Stimulated activated CD4-positive, alpha-beta T cell treated with anti-CD3 and anti-CD28 coated beads, Interleukin-2, amount 100 ng/mL, for 24 hours (primary cell): ENCODE data around the gene GNAZ.

Experiments used
- DNase-seq, 2 donors: peaks; one replicate each; pipeline ENCODE4 v3.0.0-alpha.2; 2020

Gene GNAZ

GRCh38 chr22:23094695-23095681 lies 24.7 kb downstream of the GNAZ start:
- no peak for DNase-seq

DNA sequence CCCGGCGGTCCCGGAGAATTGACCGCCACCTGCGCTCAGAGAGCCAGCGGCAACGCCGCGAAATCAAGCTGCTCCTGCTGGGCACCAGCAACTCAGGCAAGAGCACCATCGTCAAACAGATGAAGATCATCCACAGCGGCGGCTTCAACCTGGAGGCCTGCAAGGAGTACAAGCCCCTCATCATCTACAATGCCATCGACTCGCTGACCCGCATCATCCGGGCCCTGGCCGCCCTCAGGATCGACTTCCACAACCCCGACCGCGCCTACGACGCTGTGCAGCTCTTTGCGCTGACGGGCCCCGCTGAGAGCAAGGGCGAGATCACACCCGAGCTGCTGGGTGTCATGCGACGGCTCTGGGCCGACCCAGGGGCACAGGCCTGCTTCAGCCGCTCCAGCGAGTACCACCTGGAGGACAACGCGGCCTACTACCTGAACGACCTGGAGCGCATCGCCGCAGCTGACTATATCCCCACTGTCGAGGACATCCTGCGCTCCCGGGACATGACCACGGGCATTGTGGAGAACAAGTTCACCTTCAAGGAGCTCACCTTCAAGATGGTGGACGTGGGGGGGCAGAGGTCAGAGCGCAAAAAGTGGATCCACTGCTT lies 25.5 kb downstream of the GNAZ start:
- no peak for DNase-seq

DNA sequence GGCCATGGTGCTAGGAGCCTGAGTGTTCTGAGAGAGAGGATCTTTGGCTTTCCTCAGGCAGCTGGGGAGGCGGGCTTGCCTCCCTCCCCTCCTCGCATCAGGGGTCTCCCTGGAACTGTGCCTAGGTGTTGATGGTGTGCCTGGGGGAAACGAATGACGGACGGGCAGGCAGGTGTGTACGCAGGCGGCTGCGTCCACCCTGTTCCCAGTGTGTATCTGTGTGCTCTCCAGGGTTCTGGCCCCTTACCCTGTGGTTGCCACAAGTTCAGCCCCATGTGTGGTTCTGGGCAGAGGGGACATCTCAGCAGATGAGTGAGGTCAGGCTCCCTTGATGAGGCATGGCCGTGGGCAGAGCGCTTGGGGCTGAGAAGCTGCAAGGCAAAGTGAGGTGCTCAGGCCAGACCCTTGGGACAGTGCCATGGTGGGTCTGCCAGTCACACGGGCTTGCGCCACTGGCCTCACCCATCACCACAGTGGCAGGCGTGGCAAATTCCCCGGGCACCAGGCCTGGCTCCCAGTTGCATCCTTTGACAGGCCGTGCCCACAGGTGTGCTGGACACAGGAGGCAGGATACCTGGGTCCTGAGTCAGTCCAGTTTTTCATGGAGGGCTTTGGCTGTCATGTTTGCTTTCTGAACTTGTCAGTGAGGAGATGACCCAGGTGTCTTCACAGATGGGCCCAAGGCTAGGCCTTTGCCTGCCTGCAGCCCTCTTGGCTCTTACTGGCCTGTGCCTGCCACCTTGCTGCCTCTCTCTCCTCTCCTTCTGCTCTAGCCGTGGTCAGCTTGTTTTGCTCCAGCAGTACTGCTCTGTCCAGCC lies 27.3 kb downstream of the GNAZ start:
- no peak for DNase-seq

DNA sequence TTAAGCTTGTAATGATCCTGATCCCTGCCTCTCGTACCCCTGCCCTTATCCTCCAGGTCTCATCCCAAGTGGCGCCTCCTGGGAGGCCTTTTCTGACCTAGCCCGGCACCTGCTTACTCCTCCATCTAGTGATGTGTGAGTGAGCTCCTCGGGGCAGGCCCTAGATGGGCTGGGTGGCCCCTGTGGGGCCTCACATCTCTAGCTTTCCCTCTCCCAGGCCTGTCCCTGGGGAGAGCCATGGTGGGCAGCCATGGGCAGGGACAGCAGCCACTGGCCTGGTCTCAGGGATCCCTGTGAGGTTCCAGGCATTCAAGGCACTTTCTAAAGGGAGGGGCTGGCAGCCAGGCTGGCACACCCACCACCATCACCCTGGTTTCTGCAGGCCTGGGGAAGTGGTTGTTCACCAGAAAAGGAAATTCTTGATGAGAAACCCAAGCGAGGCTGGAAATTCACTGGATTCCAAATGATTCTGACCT lies 27.9 kb downstream of the GNAZ start:
- DNase-seq, result no peak

DNA sequence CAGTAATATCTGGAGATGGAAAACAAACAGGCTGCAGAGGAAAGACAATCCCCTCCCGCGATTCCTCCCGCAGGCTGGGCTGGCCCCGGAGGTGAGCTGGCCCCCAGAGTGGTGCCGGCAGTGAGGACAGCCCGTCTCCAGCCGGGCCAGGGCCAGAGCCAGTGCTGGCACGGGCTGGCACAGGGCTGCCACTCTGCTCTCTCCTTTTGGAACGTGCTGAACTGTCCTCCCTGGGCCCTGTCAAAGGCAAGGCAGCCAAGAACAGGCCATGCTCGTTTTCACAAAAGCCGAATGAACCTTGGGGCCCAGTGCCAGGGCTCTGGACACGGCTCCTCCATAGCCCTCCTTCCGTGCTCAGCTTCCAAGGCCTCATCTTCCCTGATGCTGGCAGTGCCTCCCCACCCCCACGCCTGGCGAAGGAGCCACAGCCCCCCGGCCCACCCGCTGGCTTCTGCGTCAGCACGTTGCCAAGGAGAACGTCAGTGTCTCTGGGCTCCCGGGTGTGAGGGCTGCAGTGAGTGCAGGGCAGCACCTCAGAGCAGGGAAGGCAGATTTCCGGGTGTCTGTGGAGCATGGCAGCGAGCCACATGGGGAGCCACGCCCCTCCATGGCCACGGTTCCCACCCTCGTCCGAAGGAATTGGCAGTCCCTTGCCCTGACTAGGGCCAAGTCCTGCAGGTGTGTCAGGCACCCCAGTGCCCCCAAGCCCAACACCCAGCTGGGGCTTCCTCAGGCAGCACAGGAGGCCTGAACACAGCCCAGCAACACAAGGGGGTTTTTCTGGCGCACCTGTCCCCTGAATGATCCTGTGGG lies 28.6 kb downstream of the GNAZ start:
- DNase-seq, result no peak

DNA sequence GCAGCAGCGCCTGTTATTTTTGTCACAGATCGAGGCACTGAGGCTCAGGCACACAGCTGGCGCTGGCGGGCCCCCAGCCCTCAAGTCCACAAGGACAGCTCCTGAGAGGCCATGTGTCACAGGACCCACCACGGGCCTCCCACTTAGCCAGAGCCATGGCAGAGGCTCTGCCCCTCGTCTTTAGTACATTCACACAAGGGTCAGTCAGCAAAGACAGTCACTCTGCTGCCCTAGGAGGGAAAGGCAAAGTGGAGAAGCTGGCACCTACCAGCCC lies 29.1 kb downstream of the GNAZ start:
- no peak for DNase-seq

GRCh38 chr22:23100124-23100801 lies 29.9 kb downstream of the GNAZ start:
- no peak for DNase-seq

DNA sequence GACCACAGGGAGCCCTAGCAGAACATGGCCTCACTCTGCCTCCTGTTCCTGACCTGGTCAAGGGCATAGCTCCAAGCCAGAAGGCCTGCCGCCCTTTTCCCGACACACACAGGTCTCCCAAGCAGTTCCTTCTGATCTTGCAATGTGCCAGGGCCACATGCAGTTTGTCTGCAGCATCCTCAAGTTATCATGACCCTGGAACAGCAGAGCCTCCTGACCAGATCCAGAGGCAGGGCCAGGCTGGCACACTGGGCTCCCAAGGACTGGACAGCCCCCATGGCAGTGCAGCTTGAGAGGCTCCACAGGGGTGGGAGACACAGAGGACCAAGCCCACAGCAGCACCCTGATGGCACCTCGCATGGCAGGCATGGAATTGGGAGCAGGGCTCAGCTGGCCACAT lies 31.2 kb downstream of the GNAZ start:
- DNase-seq, result no peak

- DNase-seq, result no peak
Observed at GRCh38 chr22:23102002-23102655, 31.8 kb downstream of the GNAZ start.

GRCh38 chr22:23102776-23103175 lies 32.5 kb downstream of the GNAZ start:
- no peak for DNase-seq

DNA sequence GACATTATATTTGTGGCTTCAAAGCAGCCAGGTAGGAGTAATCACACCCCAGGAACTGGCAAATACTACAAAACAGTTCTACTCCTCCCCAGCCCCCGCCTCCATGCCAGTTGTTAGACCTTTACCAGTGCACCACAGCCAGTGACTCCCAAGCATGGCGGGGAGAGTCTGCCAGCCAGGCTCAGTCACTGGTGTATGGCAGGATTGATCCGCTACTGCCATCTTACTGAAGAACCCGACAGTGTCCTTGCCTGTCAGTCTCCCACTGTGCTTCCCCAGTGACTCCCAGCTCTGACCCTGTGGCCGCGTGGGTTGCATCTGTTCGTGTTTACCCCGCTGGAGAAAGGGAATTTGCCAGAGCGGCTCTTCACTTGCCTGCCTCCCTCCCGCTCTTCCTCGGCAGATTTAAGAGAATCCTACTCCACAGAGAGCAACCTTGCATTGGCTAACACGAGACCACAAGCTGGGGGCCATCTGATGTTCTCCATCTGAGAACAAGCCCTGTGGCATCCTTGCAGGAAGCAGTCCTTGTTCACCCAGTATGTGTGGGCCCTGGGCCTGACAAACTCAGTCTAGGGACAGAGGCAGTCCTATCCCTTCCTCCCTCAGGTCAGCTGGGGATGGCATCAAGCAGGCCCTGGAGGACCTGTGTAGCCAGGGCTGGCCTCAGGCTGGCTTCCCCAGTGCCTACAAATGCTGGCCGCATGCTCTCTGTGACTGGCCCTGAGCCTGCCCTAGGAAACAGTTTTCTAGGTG lies 33.1 kb downstream of the GNAZ start:
- DNase-seq, result no peak

GRCh38 chr22:23104187-23104971 lies 34.1 kb downstream of the GNAZ start:
- DNase-seq, result no peak

GRCh38 chr22:23105304-23105703 lies 35.0 kb downstream of the GNAZ start:
- no peak for DNase-seq

- DNase-seq, result no peak
Observed at GRCh38 chr22:23105919-23106318, 35.6 kb downstream of the GNAZ start.

DNA sequence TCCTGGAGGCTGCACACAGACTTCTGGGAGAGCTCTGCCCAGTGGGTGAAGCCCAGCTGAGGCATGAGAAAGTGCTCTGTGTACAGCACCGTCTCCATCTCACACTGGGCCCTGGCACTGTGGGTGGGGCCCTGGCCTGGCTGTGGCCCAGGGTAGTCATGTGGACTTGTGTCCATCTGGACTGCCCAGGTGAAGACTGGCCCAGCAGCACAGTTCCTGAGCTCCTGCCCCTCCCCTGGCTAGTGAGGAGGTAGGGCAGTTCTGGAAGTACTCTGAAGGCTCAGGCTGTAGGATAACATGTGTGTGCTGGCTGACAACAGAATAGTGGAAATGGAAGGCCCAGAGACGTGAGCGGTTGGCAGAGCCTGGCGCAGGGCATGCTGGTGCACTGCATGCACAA lies 36.0 kb downstream of the GNAZ start:
- DNase-seq, result no peak

- DNase-seq, result no peak
Observed at GRCh38 chr22:23106906-23107367, 36.6 kb downstream of the GNAZ start.

DNA sequence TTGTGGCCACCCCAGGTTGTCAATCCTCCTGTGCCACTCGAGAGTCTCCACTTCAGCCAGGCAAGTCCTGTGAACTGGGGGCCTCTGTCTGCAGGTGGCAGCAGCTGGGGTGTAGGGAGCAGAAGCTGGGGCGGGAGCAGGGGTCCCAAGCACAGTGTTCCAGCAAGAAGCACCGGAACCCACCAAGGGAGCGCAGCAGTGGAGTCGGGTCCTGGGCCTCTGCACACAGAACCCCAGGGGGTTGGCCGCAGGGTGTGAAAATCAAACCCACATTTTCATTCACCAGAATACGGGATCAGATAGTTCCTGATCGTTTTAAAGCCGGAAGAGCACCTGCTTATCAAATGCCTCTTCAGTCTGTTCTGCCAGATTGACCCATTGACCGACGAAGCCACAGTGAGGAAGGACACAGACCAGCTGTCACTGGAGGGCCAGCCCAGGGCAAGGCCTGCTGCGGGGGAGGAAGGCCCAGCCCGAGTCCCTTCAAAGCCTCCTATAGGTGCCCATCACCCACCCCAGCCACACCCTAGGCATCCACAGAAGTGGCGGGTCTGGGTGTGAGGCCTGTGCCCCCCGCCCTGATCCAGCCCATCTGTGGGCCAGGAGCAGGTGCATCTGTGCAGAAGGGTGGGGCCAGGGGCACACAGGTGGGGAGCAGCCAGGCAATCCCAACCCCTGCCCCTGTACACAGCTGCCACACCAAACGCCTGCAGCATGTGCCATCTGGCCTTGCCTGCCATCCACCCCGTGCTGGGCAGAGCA lies 37.3 kb downstream of the GNAZ start:
- no peak for DNase-seq

DNA sequence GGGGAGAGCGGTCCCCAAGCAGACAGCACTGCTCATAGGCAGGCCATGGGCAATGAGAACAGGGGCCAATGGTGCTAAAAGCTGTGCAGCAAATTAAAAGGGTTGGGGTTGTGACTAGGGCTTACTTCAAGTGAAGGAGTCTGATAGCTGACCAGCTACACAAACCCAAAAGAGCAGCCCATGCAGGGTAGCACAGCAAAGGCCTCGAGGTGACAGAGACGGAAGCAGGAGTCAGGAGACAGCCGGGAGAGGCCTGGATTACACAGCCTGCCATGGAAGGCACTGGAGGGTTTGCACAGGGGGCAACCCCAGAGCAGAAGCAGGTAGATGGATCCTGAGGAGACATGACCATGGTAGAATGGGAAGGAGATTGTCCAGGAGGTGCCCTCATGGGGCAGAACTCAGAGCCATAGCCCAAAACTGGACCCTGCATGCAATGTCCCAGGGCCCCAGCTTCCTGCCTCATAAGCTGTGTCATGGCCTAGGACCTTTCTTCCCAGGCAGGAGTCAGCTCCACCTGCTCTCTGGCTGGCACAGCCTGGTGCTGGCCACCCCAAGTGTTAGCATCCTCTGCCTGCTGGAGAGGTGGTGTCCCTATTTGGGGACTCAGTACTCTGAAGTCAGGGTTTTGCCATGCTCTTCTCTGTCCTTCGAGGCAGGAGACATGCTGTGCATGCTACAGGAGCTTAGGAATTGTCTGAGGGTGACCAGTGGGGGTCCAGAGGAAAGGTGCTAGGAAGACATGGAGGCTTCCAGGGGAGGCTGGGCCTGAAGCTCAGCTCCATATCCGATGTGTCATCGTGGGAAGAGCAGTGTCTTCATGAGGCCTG lies 38.1 kb downstream of the GNAZ start:
- DNase-seq, result no peak
